GM18909 (cell line): ENCODE measurements around the gene FAM163B.
"Not testable (repeated sequence)": the region's sequence is repeated elsewhere in the genome, so short reads cannot be mapped to it uniquely, and the experiment has no call there.

ENCODE experiments used
- ATAC-seq: cut with Tn5 transposase; IDR thresholded peaks from one replicate; pipeline ENCODE4 v1.9.1; 2021; ENCODE audit warnings: mild to moderate bottlenecking; ENCODE audit not compliant: unreplicated experiment, poor library complexity

The FAM163B gene

DNA sequence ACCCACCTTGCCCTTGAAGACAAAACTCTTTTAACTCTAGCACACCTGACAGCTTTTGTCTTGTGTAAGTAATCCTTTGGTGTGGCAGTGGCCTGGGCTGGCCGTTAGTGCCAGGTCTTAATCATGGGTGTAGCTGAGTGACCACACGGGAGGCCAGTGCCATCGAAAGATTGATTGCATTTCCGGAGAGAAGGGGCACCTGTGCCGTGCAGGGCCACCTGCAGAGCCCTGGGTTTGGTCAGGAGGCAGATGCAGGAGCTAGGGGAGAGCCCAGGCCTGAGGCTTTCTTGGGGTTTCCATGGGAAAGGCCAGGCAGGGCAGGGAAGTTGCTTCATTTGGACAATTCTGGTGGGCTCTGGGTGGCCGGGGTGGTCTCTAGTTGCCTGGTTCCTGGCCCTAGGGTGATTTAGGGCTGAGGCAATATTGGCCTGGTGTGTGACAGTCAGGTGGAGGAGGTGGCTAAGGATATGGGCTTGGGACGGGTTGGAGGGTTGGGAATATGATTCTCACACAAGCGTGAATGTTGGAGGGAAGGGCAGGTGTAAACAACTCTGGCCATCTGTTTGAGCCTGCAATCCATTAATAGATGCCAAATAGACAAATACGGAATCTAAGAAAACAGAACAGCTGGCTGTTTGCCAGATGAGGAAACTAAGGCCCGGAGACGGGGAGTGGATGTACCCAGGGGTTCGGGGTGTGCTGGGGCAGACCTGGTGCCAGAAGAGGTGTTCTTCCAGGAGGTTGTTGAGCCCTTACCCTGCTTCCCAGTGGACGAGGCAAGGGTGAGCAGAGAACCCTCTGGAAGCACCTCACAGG, 31.6 kb upstream of the FAM163B start:
- no peak for ATAC-seq

DNA sequence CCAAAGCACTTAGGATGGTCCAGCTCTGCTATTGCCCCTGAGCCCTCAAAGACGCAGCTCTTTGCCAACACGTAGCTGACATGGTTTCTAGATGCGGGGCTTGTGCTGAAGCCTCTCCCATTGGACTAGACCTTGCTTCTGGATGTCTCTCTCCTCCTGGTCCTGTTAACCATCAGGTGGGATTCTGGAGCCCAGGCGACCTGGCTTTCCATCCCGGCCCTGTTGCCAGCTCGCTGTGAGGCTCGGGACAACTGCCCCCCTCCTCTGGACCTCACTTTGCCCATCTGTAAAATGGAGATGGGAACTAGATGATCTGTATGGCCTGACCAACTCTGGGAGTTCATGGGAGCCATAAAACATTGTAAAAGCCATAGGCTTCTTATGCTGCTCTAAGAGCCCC, 31.0 kb upstream of the FAM163B start:
- ATAC-seq: no peak

DNA sequence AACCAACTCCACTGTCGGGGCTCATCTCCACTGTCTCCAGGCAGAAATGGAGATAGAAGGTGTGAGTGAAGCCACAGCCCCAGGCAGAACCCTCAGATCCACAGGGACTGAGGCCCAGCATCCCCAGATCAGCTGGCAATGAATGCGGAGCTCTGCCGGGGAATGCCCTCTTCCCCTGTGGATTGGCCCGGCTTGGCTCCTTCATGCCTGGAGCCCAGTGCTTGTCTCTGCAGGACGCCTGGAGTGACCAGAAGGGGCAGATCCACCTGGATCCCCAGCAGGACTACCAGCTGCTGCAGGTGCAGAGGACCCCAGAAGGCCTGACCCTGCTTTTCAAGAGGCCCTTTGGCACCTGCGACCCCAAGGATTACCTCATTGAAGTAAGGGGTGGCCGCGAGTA, 30.4 kb upstream of the FAM163B start:
- no peak for ATAC-seq

DNA sequence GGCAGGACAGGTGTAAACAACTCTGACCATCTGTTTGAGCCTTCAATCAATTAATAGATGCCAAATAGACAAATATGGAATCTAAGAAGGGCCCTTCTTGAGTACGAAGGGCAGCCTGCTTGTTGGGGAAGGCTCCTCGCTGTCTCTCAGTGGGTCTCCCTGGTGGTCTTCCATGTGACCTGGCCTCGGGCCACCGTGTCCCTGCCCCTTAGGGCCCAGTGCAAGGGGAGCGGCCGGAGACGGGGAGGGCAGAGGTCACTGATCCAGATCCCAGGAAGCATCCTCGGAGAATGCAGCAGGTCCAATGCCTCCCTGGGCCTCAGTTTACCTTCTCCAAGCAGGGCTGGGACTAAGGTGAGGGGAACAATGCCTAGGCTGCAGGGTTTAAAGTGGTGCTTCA, 29.5 kb upstream of the FAM163B start:
- no peak for ATAC-seq

DNA sequence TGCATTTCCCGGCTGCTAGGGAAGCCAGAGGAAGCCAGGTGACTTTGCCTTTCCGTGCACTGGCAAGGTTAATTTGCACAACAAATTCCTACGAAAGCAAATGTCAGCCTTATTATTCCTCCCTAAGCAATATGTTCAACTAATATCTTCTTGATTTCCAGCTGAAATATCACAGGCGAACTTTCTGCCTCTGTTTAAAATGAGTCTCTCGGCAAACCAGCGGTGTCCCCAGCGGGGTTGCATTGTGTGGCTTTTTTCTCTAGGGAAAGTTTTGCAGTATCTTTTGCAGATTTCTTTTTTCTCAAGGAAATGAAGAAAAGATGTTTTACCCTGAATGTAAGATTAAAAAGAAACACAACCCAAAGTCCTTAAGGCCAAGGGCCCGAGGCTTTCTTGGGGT, 28.9 kb upstream of the FAM163B start:
- no peak for ATAC-seq

DNA sequence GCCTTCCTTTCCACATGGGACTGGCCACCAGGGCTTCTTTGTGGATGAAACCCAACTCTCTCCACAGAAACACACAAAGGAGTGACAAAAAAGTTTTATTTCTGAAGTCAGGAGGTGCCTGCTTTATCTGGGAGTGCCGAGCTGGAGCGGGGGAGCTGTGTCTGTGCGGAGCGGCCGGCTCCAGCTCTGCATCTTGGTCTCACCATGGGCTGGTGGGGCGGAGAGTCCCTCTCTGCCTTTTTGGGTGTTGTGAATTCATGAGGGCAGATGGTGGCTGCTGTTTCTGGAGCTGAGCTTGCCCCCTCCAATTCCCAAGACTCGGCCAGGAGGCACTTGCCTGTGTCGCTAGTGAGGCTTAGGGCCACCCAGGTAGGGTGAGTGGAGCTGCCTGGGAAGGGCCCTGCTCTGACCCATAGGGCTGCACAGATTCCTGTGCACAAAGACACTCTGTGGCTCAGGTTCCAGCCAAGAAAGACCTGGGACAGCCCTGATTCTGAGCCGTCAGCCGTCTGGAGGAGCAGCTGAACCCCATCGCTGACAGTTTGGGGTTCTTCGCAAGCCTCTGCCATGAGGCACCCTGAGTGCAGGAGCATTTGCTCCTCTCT, 28.4 kb upstream of the FAM163B start:
- ATAC-seq: no peak

DNA sequence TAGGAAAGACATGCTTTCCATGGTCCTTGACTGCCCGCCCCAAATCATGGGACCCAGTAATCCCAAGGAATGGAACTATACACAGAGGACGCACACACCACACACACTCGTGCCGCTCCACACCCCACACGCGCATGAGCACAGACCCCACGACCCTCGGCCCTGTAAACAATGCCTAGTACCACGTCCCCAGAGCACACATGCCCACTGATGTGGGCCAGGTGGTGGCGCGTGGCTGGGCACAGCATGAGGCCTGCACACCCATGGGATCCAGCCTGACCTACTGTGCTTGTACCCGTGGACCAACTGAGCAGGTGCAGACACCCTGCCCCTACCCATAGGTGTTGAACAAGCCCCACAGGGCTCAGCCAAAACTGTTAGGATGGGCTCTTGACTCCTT, 27.7 kb upstream of the FAM163B start:
- no peak for ATAC-seq

DNA sequence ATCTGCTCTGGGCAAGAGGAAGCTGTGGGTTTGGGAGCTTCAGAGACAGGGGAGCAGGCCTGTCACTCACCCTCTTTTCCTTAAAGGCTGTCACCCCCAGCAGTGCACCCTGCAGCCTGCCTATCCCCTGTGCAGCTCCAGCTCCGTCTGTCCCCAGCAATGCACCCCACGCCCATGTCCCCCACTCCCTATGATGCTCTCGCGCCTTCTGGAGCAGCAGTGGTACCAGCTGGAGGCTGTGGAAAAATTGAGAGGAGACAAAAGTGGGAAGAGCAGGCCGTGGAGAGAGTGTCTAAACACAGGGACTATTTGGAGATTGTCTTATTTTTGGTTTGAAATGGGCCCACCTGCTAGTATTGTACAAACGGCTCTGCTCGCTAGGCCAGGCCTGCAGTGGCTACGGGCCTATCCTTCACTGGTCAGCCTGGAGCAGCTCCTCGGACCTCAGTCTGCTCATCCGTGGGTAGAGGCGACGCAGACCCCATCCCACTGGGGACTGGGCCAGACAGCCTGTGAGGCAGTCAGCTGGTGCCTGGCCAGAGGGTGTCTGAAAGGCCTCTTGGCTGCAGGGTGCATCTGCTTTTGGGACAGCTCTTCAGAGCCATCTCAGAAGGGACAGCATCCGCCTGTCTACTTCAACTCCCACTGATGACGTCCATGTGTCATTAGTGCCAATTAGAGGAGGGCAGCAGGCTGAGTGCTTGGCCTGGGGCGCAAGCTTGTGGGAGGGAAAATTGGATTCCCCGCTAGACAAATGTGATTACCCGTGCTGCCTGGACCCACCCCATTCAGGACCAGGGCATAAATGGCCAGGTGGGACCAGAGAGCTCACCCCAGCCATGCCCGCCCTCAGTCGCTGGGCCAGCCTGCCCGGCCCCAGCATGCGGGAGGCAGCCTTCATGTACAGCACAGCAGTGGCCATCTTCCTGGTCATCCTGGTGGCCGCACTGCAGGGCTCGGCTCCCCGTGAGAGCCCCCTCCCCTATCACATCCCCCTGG, 26.6 kb upstream of the FAM163B start, which contains the start of gene DBH:
TSS of gene DBH (plus strand) at position 831 of the 999 bp plus-strand sequence. CDS start at position 840, 9 bp downstream.
- no peak for ATAC-seq

DNA sequence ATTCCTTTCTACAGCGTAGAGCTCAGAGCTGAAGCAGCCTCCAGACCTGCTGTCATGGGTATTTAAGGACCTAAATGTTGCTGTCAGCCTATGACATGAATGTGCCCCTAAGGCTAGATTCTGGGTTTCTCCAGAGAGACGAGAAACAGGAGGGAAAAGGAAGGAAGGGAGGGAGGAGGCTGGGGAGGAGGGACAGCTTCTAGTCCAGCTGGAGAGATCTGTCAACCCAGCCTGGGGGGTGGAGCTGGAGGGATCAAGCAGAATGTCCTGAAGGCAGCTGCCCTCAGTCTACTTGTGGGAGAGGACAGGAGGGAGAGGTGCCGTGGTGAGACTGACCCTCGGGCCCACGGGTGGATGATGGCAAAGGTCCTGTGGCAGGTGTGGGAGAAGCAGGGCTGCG, 25.9 kb upstream of the FAM163B start:
- no peak for ATAC-seq

DNA sequence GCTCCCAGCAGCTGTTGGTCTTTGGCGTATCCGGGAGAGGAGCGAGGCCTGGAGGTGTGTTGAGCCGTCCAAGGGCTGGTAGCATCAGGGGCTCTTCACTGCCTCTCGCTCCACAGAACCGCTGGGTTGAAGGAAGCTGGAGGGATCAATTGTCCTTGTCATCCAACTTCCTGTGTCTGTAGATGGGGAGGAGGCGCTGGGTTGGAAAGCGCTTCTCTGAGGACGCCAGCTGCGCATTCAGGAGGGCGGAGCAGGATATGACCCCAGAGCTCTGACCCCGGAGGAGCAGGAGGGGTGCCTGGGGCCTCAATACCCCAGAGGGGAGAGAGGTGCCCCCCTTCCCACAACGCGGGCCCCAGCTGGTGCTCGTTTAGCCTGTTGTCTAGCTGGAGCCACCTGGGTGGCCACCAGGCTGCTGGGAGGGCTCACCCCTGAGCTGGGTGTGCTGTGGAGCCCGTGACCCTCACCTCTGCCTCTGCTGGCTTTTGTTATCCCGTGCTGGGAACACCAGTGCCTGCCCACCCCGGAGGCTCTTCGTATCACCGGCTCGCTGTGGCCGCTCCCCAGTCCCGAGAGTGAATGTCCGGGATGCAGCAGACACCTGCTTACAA, 25.0 kb upstream of the FAM163B start:
- ATAC-seq: no peak

DNA sequence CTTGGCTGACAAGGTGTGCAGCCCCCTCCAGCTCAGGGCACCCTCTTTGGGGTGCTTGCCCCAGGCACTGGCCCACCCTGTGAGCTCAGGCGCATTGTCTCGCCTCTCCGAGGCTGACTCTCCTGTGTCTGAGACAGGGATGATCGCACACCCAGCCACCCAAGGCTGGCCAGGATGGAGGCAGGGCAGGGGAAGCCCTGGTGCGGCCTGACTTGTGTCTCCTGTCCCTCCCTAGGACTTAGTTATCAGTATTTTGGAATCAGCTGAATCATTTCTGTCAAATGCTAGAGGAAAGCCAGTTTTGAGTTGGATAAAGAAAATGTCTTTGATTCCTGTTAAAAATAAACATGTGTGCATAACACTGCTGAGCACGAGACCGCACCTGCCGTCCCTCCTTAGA, 24.5 kb upstream of the FAM163B start:
- no peak for ATAC-seq

DNA sequence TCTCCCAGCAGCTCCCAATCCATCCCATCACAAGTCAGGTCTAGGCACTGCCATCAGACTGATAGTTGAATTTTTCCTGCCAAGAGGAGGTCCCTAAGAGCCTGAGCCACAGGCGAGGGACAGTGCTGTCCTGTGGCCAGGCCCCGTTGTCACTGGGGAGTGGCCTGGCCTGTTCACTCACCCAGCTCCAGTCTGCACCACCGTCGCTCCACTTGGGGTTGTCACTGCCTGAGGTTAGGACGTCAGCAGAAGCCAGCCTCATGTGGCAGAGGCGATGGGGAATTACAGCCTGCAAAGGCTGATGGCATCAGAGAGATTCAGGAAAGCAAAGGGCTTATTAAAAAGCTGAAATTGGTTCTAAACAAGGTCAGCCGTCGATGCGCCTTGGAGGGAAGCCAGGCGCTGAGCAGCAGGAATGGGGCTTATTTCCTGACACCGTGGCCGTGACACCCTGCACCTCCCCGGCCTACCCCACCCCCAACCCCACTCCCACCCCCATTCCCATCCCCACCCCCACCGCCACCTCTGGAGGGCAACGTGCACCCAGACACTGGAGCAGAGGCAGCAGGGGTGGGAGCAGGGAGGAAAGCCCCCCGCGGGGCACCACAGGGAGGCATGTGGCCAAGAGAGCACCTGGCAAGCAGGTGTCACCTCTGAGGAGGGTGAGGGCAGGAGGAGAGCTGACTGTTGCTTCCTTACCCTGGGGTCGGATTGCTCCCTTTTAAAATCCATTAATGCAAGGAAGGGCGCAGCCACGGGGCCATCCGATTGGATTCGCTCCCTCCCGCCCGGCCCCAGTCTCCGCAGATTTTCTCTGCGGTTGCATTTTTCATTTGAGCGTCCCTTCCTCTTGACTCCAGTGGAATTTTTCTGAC, 23.9 kb upstream of the FAM163B start:
- no peak for ATAC-seq

DNA sequence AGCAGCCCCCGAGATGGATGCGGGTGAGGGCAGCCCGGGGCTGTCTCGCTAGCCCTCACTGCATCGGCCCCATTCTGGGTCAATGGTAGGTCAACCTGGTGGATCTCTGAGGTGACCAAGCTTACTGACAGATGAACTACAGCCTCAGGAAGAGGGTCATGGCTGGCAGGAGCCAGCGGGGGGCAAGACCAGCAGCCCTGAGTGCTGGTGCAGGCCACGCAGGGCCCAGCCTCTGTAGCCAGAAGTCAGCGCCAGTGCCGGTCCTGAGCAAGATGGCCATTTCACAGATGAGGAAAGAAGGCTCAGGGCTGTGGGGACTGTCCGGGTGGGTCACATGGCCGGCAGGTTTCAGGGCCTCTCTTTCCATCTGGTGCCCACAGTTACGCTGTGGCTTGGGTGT, 21.9 kb upstream of the FAM163B start:
- no peak for ATAC-seq

DNA sequence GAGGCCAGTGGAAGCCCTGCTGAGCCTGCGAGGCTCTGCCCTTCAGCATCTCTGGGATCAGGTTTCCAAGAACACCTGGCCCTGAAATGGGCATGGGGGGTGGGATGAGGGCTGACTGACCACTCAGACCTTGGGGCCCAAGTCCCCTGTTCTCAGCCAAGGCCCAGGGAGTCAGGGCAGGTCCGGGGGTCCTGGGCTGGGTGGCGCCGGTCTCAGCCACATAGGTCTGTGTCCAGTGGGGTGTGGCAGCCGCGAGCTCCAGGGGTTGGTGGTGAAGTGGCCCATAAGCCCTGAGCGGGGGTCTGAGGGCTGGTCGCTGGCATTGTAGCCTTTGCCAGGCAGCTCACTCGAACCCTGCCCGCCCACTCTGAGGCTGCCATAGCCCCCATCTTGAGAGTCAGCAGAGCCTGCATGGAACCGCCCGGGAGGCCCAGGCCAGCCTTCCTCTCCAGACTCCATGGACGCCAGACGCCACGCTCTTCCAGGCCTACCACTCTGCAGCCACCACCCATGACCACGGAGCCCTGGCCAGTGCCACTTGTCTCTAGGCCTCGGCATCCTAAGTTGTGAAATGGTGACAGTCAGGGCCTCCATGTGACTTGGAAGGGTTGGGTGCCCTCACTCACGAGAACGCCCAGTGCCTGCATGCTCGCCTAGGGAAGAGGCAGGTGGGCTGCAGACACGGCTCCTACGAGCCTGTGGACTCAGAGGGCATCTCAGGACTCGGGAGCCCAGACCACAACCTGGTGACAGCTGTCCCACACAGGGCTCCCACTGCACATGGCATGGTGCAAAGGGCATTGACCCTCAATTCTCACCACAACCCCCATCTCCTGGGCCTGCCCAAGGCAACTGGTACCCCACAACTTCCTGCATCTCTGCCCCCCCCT, 20.3 kb upstream of the FAM163B start:
- no peak for ATAC-seq

DNA sequence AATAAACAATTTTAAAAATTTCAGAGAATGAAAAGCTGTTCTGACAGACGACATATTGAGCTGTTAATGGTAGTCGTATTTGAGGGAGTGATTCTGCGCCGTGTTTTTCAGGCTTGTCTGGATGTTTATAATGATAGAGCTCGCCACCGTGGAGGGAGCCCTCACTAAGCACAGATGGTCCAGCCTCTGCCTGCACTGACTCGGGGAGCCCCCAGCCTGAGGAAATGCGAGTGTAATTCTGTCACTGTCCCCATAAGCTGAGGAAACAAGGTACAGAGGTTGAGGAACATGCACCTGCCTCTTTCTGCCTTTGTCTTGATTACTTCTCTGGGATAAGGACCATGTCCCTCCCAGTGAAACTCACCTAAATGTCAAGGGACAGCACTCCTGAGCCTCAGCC, 19.6 kb upstream of the FAM163B start:
- no peak for ATAC-seq

DNA sequence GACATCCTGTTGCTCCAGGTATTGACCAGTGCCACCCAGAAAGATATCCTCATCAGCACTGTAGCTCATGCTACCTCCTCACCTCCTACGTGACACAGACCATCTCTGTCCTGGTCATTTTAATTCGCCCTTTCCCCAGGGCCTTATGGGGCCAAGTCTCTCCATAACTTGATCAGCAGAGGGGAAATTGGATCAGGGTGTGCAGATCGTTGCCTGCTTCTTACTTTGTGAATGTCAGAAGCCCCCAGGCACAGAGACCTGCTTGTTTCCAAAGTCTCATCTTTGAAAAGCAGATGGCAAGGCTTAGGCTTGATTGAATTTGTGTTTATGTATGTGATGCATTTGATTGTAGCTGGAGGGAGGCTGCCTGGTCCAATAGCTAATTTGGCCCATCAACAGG, 18.2 kb upstream of the FAM163B start:
- ATAC-seq: no peak

DNA sequence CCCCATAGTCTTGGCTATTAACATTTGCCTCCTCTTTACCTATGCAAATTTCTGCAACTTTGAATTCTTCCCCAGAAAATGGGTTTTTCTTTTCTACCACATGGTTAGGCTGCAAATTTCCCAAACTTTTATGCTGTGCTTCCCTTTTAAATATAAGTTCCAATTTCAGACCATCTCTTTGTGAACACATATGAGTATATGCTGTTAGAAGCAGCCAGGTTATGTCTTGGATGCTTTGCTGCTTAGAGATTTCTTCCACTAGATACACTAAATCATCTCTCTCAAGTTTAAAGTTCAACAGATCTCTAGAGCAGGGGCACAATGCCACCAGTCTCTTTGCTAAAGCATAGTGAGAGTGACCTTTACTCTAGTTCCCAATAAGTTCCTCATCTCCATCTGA, 16.8 kb upstream of the FAM163B start:
- not testable (repeated sequence) for ATAC-seq

DNA sequence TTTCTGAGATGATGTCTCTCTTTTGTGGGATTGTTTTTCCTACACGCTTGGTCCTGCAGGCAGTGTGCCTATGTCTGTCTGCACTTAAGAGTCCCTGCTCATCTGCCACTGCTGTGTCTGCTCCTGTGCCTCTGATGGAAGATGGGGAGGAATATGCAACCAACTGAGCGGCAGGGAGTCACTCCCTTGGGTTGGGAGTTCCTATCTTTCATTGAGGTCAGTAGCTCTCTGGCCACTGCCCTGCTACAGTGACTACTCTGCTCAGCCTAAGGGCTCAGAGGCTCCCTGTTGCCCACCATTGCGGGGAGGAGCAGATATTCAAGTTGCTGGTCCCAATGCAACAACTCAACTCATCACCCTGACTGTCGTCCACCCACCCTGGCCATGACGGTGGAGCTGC, 13.4 kb upstream of the FAM163B start:
- ATAC-seq: no peak
